Tibial nerve (tissue), 4 donors: ENCODE measurements around the gene AFF3. TPM values are rescaled to one million over a fixed set of nuclear protein-coding genes. Genes with fewer than 3 reads are reported as not detected.

ENCODE experiments used
- DNase-seq, 2 donors: peaks; one replicate each; pipeline ENCODE4 v3.0.0-alpha.2; 2019; ENCODE audit warnings: low spot score in 2 of 2
- H3K27ac ChIP-seq, 4 donors: fragments of 200-600 bp; sonication (generic) in 3 of 4; one replicate each; pipeline ENCODE4 v1.5.1; 2017 to 2019; ENCODE audit warnings: mild to moderate bottlenecking in 1 of 4
- H3K27me3 ChIP-seq, 2 donors: fragments of 200-600 bp; sonication (generic) in 1 of 2; one replicate each; pipeline versions ENCODE4 v1.5.1 to v1.6.0; 2017 to 2019
- H3K36me3 ChIP-seq, 3 donors: fragments of 200-600 bp; sonication (generic); one replicate each; pipeline ENCODE4 v1.5.1; 2018 to 2019
- H3K4me1 ChIP-seq, 4 donors: fragments of 200-600 bp; sonication (generic) in 3 of 4; one replicate each; pipeline ENCODE4 v1.5.1; 2017 to 2019
- H3K4me3 ChIP-seq, 4 donors: fragments of 200-600 bp; sonication (generic) in 3 of 4; one replicate each; pipeline ENCODE4 v1.5.1; 2017 to 2019; ENCODE audit warnings: mild to moderate bottlenecking in 1 of 4, moderate library complexity in 1 of 4
- H3K9me3 ChIP-seq, 4 donors: fragments of 200-600 bp; sonication (generic) in 3 of 4; one replicate each; pipeline ENCODE4 v1.5.1; 2017 to 2019
- CTCF ChIP-seq, 5 experiments: fragments of 200-600 bp in 3 of 5; fragments of 450-650 bp in 2 of 5; sonication (generic) in 3 of 5; IDR thresholded peaks; one replicate each; pipeline ENCODE4 v1.5.1; 2016 to 2019; ENCODE audit warnings: antibody characterized with exemption in 5 of 5, mild to moderate bottlenecking in 3 of 5, moderate library complexity in 2 of 5
- EP300 ChIP-seq, 2 donors: sonication (generic); formaldehyde crosslinking; IDR thresholded peaks; one replicate each; pipeline ENCODE4 v1.6.1; 2017; ENCODE audit warnings: antibody characterized with exemption in 2 of 2, mild to moderate bottlenecking in 1 of 2
- POLR2A ChIP-seq, 2 donors: fragments of 450-650 bp; IDR thresholded peaks; one replicate each; pipeline ENCODE4 v1.6.1; 2017; ENCODE audit warnings: antibody characterized with exemption in 2 of 2, mild to moderate bottlenecking in 2 of 2, moderate library complexity in 2 of 2
- WGBS, 2 donors: methylation state at CpG; one replicate each; pipeline ENCODE4 v1.1.5; 2018; 5-methylcytosine and 5-hydroxymethylcytosine counted together
- total RNA-seq, 4 donors: library from RNA; depleted of rRNA; stranded (reverse); fragments of >200 nt; gene quantifications; one replicate each; pipeline ENCODE4 v1.1.0, GENCODE V29; 2016

The AFF3 gene
- total RNA-seq, 4 donors from 2014 or later, result 7.2 to 36.0 (median 21.4) TPM

GRCh38 chr2:99543247-99543646 lies 599.1 kb downstream of the AFF3 start:
- H3K4me1 ChIP-seq, result peaks cover 0 to 8% (median 0%) of the 10 kb centered on the region in 4 donors
- no peaks in the 10 kb centered on the region for H3K9me3 ChIP-seq
- no peaks in the 10 kb centered on the region for H3K27me3 ChIP-seq
- no peak overlapping the region for H3K4me3 ChIP-seq
- WGBS, 2 donors, result 56% methylated on average over 1 of the region's 1 CpG
- H3K36me3 ChIP-seq, result no peaks in the 10 kb centered on the region
- no peak for DNase-seq
- no peak overlapping the region for H3K27ac ChIP-seq
- TF ChIP-seq POLR2A (IDR thresholded peaks at IDR 0.05) (no peak), EP300 (IDR thresholded peaks at IDR 0.05) (no peak), CTCF (IDR thresholded peaks at IDR 0.05) (no peak)

GRCh38 chr2:99537910-99538485 lies 604.4 kb downstream of the AFF3 start:
- H3K9me3 ChIP-seq, result peaks cover 0 to 13% (median 0%) of the 10 kb centered on the region in 4 donors
- no peak for DNase-seq
- 88 to 94% methylated on average over 4 of the region's 4 CpGs for WGBS, 2 donors
- H3K4me3 ChIP-seq, result no peak overlapping the region
- no peak for TF ChIP-seq CTCF (IDR thresholded peaks at IDR 0.05)
- no peak for TF ChIP-seq EP300 (IDR thresholded peaks at IDR 0.05)
- no peak for TF ChIP-seq POLR2A (IDR thresholded peaks at IDR 0.05)
- H3K27ac ChIP-seq, result no peak overlapping the region
- H3K27me3 ChIP-seq, result no peaks in the 10 kb centered on the region
- no peaks in the 10 kb centered on the region for H3K4me1 ChIP-seq
- no peaks in the 10 kb centered on the region for H3K36me3 ChIP-seq

GRCh38 chr2:99524056-99524455 lies 618.3 kb downstream of the AFF3 start:
- H3K27ac ChIP-seq, result no peak overlapping the region
- TF ChIP-seq CTCF (IDR thresholded peaks at IDR 0.05), result no peak
- no peak for TF ChIP-seq POLR2A (IDR thresholded peaks at IDR 0.05)
- no peak for TF ChIP-seq EP300 (IDR thresholded peaks at IDR 0.05)
- H3K36me3 ChIP-seq, result no peaks in the 10 kb centered on the region
- no peaks in the 10 kb centered on the region for H3K9me3 ChIP-seq
- no peak overlapping the region for H3K4me3 ChIP-seq
- H3K4me1 ChIP-seq, result no peaks in the 10 kb centered on the region
- H3K27me3 ChIP-seq, result no peaks in the 10 kb centered on the region
- 70 to 76% methylated on average over 2 of the region's 2 CpGs for WGBS, 2 donors
- no peak for DNase-seq

- WGBS, 2 donors, result 95 to 98% methylated on average over 2 of the region's 2 CpGs
- Histone ChIP-seq H3K27ac (no peak overlapping the region), H3K4me3 (no peak overlapping the region), H3K4me1 (no peaks in the 10 kb centered on the region), H3K27me3 (no peaks in the 10 kb centered on the region), H3K9me3 (no peaks in the 10 kb centered on the region), H3K36me3 (no peaks in the 10 kb centered on the region)
- no peak for DNase-seq
- TF ChIP-seq POLR2A (IDR thresholded peaks at IDR 0.05), result no peak
- TF ChIP-seq CTCF (IDR thresholded peaks at IDR 0.05), result no peak
- TF ChIP-seq EP300 (IDR thresholded peaks at IDR 0.05), result no peak
Observed at GRCh38 chr2:99522157-99522556, 620.2 kb downstream of the AFF3 start.

GRCh38 chr2:99520813-99521212 lies 621.6 kb downstream of the AFF3 start:
- DNase-seq, result no peak
- Histone ChIP-seq H3K27ac (no peak overlapping the region), H3K4me3 (no peak overlapping the region), H3K36me3 (no peaks in the 10 kb centered on the region), H3K9me3 (no peaks in the 10 kb centered on the region), H3K4me1 (no peaks in the 10 kb centered on the region), H3K27me3 (no peaks in the 10 kb centered on the region)
- 68 to 77% methylated on average over 3 of the region's 3 CpGs for WGBS, 2 donors
- TF ChIP-seq POLR2A (IDR thresholded peaks at IDR 0.05) (no peak), CTCF (IDR thresholded peaks at IDR 0.05) (no peak), EP300 (IDR thresholded peaks at IDR 0.05) (no peak)
